Measurements from ENCODE around the gene EDAR.
A peak's percentile ranks its signal among the peaks of the same experiment; 100 is the strongest.

The EDAR gene

DNA sequence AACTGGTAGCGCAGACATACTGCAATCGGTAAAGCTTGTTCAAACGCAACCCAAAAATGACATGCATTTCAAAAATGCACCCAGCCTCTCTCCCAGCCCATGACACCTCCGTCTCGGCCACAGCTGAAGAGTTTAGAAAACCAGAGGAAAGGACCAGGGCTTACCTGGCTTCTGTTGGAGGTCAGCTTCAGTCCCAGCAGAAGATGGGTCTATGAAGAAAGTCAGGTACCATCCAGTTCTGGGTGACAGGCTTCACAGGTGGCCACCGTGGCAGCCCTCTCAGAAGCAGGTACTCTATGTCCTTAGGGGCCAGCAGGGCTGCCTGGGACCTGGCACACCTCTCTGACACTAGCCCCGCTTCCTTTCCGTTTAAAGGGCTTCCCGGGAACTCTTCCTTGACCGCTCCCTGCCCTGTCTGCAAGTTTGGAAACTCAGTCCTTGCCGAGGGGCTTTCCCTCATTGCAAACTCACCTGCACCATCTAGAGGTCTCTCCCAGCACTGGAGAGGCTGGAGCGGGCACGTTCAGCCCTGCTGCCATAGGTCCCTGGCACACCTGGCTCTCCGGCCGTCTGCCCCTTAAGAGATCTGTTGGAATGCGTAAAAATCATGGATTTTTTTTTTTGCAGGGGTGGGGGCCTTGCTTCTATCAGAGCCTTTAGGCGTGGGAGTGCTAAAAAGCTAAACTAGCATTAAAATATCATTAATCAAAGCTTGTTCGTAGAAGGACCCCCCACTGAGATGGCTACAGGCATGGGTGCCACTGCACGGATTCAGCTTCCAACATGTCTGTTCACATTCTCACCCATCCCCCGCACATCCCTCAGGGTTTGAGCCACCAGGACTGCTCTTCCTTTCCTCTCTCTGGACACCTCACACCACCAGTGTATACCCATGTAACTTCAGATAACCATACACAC, at the start of gene EDAR:
TSS of gene EDAR (minus strand) at position 425 of the 918 bp plus-strand sequence. CDS start 58,206 bp downstream, outside the sequence.
- peak; percentile 40 for DNase-seq

DNA sequence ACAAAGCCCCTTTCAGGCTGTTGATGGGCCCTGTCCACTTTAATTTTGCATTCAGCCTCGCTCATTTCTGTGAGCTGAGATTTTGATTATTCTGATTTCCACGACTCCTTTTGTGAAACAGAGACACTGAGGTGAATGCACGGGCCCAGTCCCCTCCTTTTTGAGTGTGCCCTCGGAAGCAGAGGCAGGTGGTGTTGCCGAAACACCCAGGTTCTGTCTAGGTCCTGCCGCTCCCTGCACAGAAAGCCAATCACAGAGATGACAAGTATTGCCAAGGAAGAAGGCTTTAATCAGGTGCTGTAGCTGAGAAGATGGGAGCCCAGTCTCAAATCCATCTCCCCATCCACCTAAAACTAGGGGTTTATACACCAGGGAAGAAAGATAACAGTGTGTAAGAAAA, 44.2 kb upstream of the EDAR start:
- DNase-seq = no peak

DNA sequence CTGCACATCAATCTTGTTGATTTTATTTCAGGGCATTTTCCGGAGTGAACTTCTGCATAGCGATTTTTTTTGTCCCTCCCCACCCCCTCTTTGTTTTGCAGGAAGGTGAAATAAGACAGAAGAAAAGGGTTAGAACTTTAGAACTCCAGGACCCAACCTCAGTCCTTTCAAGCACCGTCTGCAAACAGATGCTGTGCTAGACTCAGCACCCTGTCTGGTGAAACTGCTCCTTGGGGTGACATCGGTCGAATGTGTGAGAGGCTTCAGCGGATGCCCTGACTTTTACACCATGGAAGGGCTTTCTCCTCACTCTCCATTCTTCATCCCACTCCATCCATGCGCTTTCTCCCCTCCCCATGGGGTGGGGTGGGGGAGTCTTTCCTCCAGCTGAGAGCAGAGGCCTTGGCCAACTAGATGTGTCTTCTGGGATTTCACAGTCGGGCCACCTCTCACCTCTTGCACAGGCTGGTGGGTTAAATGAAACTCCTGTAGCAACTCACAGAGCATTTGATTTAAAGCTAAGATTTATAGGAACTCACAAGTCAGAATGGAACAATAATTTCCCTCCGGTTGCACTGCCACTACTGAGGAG, 43.3 kb upstream of the EDAR start:
- peak; percentile 20 for DNase-seq

DNA sequence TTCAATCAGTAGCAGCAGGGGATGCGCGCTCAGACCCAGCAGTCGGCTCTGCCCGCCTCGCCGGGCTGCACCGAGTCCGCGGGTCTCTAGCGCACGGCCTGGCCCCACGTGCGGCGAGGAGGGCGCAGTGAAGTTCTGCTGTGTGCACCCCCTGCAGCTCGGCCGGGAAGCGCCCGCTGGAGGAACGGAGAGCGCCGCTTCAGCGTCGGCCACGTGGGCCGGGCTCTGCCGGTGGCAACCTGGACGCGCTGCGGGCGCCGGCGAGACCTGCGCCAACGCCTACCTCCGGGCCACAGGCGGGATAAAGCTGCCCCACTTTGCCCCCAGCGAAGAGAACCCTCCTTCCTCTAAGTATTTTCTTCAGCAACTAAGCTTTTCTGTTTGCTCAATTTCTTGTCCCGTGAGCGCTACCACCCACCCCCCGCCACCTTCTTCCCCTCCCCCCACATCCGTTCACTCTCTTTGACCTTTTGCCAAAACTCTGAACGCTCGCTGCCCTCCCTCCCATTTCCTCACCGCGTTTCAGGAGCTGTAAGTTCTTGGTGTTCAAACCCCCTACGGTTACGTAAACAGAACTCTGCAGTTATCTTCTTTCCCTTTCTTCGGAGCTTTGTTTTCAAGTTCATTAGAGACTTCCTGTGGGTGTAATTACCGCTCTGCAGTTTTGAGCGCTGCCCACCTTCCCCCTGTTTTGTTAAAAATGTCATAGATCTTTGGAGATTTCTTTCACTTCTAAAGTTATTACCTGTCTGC, 42.6 kb upstream of the EDAR start:
- DNase-seq = peak; percentile 87

DNA sequence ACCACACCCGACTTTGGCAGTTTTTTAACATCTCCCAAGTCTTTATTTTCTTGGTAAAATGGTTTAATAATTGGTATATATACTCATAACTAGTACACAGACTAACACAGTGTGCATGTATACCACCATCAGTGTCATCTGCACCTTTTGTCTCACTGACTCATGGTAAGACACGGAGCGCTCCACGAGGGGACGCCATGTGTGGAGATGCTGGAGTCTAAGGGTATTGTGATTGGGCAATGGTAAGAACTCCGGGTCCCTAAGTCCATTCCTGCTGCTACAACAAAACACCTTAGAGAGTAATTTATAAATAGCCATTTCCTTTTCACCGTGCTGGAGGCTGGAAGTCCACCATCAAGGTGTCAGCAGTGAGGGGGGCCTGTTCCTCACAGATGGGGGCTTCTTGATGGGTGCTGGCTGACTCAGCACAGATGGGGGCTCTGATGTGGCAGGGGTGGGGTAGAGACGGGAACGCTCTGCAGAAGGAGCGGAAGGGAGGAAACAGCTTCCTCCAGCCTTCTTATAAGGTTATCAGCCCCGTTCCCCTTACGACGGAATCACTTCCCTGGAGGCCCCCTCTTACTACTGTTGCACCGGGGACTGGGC, 42.0 kb upstream of the EDAR start:
- no peak for DNase-seq

DNA sequence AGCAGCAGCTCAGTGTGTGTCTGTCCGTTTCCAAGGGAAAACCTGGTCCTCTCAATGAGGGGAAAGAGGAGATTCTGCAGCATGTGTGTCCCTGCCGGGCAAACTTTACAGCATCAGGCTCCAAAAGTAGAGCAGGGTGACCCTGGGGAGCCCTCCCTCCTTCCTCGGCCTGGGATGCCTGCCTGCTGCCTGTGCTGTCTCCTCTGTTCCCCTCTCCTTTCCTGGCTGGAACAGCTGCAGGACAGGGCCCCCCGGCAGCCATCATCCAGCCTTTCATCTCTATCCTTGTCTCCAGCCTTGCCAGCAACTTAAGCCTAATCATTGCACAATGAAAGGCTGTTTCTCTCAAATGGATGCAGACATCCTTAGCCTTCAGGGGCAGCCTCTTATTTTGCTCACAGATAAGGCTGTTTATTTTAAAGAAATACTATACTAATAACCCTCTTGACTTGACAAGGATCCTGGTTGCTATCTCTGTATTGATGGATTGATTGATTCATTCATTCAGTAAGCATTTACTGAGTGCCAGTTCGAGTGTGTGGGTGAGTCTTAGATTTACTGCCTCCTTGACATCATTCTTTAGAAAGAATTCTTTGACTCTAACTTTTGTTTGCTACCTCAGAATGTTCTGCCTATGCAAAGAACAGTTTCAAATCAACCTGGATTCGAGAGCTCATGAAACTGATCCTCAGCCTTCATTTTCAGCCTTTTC, 40.6 kb upstream of the EDAR start:
- no peak for DNase-seq

DNA sequence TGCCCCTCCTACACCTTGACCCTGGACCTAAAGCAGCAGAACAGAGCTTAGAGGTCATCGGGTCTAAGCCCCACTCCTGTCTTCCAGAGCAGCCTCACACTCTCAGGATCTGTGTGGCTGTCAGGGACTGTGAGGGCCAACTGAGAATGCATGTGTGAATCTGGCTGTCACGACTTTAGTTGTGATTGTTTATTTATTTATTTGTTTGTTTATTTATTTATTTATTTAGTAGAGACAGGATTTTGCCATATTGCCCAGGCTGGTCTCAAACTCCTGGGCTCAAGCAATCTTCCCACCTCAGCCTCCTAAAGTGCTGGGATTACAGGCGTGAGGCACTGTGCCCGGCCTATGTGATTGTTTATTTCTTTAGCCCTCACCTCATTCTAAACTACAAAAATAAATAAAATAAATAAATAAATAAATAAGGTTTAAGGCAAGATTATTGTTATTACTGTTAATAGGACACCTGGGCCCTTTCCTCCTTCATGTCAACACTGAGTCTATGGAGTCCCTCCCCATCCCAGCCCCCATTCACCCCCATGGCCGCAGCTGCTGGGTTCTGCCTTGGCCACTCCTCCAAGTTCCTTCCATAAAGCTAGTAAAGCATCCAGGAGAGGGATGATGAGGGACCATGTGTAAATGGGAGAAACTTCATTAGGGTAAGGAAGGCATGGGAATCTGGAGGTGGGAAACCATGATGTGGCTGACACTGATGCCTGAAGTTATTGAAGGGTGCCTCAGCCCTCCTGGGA, 39.9 kb upstream of the EDAR start:
- no peak for DNase-seq

DNA sequence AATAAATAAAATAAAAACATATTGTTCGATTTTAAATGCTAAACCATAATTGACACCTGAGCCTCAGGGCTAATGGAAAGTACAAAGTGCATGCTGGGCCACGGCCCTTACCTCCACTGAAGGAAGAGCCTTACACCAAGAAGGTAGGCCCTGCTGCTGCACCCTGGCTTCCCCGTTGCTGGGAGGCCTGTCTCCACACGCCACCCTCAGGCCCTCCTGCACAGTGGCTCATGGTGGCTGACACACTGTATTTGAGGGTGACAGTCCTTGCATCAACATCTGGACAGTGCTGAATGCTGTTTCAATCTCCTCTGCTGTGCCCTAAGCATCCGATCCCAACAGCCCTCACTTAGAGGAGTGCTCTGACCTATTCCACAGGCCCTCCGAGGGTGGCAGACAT, 39.3 kb upstream of the EDAR start:
- no peak for DNase-seq

DNA sequence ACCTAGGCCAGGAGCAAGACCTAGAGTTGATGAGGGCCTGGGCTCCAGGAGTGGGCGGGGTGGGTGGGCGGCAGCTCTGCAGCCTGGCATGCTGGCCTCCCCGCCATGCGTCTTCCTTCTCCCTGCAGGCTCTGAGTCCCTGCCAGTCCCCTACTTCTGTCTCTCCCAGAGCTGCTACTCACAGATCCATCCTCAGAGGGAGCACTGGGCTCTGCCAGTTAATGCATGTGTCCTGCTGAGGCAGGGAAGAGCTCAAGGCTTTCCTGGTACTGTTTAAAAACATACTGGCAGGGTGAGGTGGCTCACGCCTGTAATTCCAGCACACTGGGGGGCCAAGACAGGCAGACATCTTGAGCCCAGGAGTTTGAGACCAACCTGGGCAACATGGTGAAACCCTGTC, 38.7 kb upstream of the EDAR start:
- DNase-seq = no peak

DNA sequence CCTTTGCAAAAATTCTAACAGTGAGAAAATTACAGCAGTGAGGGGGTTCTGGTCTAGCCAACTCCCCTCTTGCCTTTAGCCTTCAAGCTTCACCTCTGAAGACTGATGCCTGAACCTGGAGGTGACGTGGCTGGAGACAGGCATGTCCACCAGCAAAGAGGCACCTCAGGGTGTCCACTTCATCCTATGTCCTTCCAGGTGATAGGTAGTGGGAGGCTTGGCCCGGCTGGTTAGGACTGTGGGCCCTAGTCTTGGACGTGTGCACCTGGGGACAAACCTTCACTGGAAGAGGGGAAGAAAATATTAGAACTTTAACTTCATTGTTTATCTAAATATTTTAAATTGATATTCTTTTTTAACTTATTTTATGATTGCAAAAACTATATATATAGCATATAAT, 35.5 kb upstream of the EDAR start:
- DNase-seq = no peak

DNA sequence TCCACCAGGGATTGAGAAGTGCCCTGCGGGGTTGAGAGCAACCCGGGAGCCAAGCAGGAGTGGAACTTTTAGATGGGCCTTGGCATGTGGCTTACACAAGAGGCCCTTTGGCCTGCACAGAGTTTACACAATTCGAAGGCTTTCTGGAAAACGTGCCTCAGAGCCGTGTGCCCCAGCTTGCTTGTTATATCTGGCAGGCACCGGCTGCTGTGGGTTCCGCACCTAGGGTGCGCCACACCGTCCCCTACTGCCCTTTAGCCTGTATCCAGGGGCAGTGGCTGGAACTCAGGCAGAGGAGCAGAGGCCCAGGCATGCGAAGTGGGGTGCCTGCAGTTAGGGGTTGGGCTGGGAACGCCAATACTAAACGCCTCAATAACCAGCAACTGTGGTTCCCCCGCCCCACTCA, 32.9 kb upstream of the EDAR start:
- DNase-seq = no peak

DNA sequence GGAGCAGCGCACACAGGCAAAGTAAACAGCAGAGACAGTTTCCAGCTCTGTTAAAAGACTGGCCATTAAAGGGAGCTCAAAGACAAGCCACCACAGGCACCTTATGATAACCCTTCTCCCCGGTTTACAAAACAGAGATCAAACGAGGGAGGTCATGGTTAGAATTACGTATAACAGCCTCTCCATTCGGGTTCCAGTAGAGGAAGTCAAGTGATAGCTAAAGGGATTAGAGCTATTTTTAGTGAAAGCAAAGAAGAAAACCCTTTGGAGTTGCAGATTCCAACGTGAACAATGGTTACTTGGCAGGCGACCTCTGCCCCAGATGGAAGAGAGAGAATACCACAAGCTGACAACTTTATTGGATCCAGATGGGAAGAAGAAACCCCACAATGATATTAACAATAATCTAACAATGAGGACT, 31.2 kb upstream of the EDAR start:
- DNase-seq = no peak

DNA sequence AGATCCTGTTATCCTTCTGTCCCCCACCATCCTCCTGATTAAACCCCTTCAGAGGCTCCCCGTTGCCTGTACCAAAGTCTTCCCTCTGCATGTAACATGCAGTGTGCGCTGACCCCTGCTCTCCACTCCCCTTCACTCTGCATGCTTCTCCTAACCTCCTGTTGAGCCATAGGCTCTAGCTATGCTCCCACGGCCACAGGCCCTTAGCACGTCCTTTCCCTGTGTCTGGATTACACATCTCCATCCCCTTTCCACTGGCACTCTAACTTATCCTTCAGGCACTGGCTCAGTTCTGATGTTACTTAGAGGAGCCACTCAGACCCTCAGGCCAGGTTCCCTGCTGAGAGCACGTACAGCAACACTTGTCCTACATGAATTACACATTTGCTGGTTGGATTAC, 29.4 kb upstream of the EDAR start:
- no peak for DNase-seq

DNA sequence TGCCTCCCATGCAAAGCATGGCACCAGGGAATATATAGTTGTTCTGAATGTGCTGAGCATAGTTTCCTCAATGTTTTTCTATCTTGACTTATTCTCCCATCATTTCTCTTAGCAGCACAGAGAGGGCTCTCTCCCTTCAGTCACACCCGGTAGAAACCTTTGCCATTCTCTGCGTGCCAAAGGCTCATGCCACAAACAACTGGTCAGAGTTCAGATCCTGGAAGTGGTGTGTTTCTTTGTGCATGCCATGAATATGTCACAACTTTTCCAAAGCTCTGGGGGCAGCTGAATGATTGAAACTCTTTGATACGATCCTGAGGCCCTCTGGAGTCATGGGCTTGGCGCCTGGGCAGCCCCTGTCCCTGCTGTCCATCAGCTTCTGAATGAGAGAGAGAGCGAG, 28.0 kb upstream of the EDAR start:
- no peak for DNase-seq

DNA sequence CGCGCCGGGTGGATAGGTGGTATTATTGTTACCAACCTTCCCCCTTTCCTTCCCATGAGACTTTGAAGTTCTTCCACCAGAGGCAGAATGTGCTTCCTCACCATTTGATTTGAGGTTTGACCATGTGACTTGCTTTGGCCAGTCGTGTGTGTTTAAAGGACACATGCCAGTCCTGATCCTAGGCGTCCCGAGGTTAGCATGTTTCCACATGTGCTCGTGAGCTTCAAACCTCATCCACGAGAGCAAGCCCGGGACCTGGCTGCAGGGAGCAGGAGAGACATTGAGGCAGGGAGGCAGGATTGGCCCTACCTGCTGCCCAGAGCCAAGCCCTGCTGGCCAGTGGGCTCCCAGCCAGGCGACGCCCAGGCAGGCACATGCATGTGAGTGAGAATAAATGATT, 27.4 kb upstream of the EDAR start:
- no peak for DNase-seq

DNA sequence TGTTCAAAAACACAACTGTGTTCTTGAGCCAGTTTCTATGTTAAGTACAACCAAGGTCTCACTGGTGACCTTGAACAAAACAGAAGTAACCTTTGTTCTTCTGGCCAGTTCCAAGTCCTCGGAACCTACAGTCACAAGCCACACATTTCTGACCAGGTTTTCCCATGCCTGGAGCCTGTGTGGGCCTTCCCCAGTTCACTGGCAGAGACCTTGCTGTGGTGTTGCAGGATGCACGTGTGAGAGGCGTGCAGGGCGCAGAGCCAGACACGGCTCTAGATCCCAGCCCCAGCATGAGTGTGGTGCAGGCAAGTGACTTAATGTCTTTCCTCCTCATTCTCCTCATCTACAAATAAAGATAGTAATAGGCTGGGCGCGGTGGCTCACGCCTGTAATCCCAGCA, 25.5 kb upstream of the EDAR start:
- DNase-seq = no peak

DNA sequence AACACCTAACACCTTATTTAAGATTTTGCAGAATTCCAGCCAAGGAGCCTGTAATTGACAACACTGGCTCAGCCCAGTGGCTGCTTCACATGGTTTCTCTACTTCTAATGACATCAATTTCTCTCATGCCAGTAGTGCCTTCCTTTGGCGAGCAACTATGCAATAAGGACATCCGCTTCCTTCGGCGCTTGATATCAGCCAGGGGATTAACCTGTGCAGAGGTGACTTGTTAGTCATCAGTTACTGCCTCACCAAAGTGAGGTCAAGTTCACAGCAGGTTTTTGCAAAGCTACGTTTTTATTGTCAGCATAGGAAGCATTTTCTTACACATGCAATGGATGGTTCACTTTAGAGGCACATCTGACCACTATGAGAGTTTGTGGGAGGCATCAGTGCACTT, 24.0 kb upstream of the EDAR start:
- no peak for DNase-seq

DNA sequence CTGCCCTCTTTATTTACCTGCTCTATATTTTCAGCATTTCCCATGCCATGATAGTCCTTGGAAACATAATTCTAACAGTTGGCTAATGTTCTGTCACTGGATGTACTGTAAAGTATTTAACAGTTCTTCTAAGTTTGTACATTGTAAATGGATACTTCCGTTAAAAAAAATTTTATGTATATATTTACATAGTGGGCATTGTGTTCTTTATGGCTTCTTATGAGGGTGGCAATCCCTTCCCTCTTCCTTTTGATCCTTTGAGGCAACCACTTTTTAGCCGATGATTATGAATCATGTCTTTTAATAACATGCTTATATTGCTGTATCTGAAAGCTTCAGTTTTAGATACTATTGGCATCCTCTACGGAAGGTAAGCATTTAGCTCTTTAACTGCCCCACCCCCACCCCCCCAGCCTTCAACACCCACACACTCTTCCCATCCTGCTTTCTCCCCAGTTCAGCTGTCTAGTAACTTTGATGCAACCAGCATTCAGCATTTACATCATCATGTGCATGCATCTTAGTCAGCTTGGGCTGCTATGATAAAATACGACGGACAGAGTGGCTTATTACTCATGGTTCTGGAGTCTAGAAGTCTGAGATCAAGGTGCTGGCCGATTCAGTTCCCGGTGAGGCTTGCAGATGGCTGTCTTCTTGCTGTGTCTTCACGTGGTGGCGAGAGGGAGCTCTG, 21.0 kb upstream of the EDAR start:
- DNase-seq = no peak

DNA sequence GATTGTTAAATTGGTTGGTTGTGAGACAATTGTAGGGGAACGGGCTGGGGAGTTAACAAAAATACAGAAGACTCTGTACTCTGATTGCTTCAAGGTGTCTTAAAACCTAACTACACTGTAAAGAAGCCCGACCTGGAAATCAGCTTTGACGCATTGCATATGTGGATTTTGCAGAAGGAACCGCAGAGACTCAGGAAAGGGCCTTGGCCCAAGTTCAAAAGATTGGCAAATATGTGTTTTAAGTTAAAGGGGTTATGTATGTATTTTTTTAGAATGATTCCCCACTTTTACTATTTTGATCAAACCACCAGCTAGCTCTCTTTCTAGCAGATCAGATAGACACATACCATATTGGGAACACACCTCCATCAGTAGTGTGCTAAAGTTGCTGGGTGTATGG, 18.0 kb upstream of the EDAR start:
- DNase-seq = no peak

DNA sequence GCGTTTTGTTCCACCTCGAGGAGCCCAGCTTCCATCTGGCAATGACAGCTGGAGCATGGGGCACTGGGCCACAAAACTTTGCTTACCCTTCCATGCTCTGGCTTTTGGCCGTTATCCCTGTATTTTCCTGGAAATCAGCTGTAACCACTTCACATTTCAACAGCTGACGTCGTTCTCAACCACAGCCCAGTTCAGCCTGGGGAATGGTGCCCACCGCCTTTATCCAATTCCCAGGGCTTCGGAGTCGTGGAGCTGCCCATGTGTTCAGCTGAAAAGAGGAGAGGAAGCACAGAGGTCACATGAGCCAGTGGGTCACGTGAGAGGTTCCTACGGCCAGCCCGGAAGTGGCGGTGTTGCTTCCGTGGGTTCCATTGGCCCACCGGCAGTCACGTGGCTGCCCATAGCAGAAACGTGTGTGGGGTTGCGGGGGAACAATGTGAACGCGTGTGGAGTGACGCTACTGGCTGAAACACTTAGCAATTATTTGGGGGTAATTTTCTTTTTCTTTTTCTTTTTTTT, 16.7 kb upstream of the EDAR start:
- DNase-seq = no peak

DNA sequence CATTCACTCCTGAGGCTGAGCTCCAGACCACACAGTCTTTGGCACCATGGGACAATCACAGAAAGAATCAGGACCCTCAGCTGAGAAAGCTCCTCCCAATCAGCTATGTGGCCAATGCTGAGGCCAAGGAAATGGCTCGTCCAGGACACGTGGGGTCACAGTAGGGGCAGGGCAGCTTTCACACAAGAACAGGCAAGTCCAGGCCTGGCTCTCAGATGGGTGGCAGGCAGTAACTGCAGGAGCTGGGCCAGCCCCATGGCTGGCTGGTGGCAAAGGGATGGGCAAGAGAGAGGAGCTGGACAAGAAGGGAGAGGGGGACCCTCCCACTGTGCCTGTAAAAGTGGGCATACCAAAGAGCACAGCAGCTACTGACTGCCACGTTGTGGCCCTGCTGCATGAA, 12.2 kb upstream of the EDAR start:
- no peak for DNase-seq
